GM06990 (cell line): ENCODE measurements around the gene CEP170B.

Source experiments
- DNase-seq: peaks from one replicate; pipeline ENCODE4 v3.0.0-alpha.2; 2011; ENCODE audit not compliant: insufficient read length; ENCODE audit errors: extremely low read depth
- H3K27me3 ChIP-seq: replicated peaks from 2 replicates; pipeline ENCODE4 v1.6.0; 2011; ENCODE audit warnings: low read length; ENCODE audit not compliant: control insufficient read depth, insufficient read depth
- H3K36me3 ChIP-seq: 2 replicates; pipeline ENCODE4 v1.5.1; 2011; ENCODE audit warnings: low read length; ENCODE audit not compliant: control insufficient read depth, insufficient read depth
- H3K4me3 ChIP-seq: replicated peaks from 2 replicates; pipeline ENCODE4 v1.5.1; 2011; ENCODE audit warnings: low read depth, mild to moderate bottlenecking, control low read depth, low read length
- CTCF ChIP-seq: IDR thresholded peaks from 2 replicates; pipeline ENCODE4 v1.5.1; 2011; ENCODE audit warnings: low read length, control low read depth, mild to moderate bottlenecking, inconsistent platforms; ENCODE audit not compliant: insufficient read depth, poor library complexity, severe bottlenecking

CEP170B gene

GRCh38 chr14:104919993-104920315, 54.9 kb downstream of the CEP170B start:
- TF ChIP-seq CTCF = no peak
- no peaks in the 10 kb centered on the region for H3K27me3 ChIP-seq
- H3K36me3 ChIP-seq = no peaks in the 10 kb centered on the region
- H3K4me3 ChIP-seq = no peak overlapping the region
- DNase-seq = no peak

DNA sequence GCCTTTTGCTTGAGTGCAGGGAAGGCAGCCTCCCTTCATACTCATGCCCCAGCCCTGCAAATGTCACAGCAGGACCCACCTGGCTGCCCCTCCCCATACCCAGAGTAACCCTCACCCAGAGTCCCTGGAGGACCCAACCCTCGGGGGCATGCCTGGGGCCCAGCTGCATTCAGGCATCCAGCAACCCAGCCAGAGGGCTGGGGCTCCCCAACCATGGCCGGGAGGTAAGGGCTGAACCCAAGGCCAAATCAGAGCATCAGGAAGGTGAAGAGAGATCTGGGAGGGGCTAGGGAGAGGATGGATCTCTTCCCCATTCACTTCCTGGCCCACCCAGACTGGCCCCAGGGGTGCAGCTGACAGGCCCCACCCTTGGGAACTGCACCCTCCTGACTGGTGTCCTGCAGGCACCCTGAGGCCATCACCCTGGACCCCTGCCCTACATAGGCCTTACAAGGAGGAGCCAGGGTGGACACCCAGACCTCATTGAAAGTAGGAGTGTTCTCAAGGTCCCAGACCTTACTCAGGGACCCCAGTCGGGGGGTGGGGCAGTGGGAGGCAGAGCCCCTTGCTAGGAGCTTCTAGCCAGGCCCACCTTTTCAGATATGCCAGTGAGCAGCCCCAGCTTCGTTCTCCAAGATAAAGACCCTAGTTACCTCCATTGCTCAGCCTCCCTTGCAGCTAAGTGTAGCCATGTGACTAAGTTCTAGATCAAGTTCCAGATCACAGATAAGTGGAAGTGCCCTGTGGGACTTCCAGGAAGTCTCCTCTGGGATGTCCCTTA, 58.8 kb downstream of the CEP170B start:
- TF ChIP-seq CTCF = no peak
- no peak for DNase-seq
- Histone ChIP-seq H3K4me3 (no peak overlapping the region), H3K27me3 (no peaks in the 10 kb centered on the region), H3K36me3 (no peaks in the 10 kb centered on the region)

- no peaks in the 10 kb centered on the region for H3K27me3 ChIP-seq
- DNase-seq = peak; percentile 72
These were observed 59.5 kb downstream of the CEP170B start, which contains the start of gene PLD4 for GRCh38 chr14:104924421-104925213. Gene PLD4 (plus strand): TSS chr14:104924879. CDS start chr14:104927141, 2,262 bp downstream.

DNA sequence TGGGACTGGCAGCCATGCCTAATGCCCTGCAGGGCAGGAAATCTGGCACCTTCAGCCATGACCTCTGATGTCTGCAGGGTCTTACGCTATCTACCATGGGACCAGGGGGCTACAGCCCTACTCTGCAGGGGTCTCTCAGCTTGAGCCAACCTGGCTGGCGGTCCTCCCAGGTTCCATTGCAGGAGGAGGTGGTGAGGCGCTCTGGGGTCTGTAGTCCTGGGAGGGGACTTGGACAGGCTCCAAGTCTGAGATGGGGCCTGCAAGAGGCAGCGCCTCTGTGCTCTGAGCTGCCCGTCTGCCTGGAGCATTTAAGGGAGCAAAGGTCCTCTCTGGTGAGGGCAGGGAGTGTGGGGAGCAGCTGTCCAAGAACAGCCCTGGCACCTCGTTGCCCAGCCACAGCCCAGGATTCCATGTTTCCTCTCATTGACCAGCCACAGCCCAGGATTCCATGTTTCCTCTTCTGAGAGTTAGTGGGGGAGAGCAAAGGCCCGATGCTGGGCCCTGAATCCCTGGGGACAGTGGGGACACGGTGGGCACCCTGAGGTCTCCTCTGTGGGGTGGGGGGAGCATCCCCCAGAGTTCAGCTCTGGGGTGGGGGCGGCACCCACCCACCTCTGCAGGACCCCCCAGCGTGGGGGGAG, 60.3 kb downstream of the CEP170B start:
- H3K36me3 ChIP-seq = no peaks in the 10 kb centered on the region
- no peak for DNase-seq
- no peaks in the 10 kb centered on the region for H3K27me3 ChIP-seq
- H3K4me3 ChIP-seq = no peak overlapping the region
- TF ChIP-seq CTCF = no peak

More at GRCh38 chr14:104924421-104925213, 59.5 kb downstream of the CEP170B start, which contains the start of gene PLD4:
- no peaks in the 10 kb centered on the region for H3K36me3 ChIP-seq
- TF ChIP-seq CTCF = no peak
- no peak within 1 kb of the TSS for H3K4me3 ChIP-seq

GRCh38 chr14:104925855-104926609, 61.0 kb downstream of the CEP170B start:
- DNase-seq = no peak
- H3K36me3 ChIP-seq = no peaks in the 10 kb centered on the region
- H3K27me3 ChIP-seq = no peaks in the 10 kb centered on the region
- H3K4me3 ChIP-seq = peak overlapping the region; percentile 20; the same call in 1 of the 2 replicates
- TF ChIP-seq CTCF = no peak
